Type B pancreatic cell (in vitro differentiated cells): Measurements from ENCODE around the gene SREK1IP1. TPM values are rescaled to one million over a fixed set of nuclear protein-coding genes. Genes with fewer than 3 reads are reported as not detected.

Experiments used
- DNase-seq: peaks from one replicate; pipeline ENCODE4 v3.0.0; 2021; ENCODE audit warnings: mixed read lengths; ENCODE audit not compliant: unreplicated experiment; ENCODE audit errors: extremely low spot score
- H3K27ac Mint-ChIP-seq: 2 replicates; pipeline ENCODE4 v1.8.0; 2021; ENCODE audit warnings: mild to moderate bottlenecking, mixed read lengths
- H3K27me3 Mint-ChIP-seq: 2 replicates; pipeline ENCODE4 v1.8.0; 2021; ENCODE audit warnings: mixed read lengths
- H3K36me3 Mint-ChIP-seq: 2 replicates; pipeline ENCODE4 v1.8.0; 2021; ENCODE audit warnings: mixed read lengths
- H3K4me1 Mint-ChIP-seq: one replicate; pipeline ENCODE4 v1.8.0; 2021; ENCODE audit warnings: mixed read lengths; ENCODE audit not compliant: unreplicated experiment
- H3K4me3 Mint-ChIP-seq: 2 replicates; pipeline ENCODE4 v1.8.0; 2021; ENCODE audit warnings: mild to moderate bottlenecking, mixed read lengths
- H3K9me3 Mint-ChIP-seq: 2 replicates; pipeline ENCODE4 v1.8.0; 2021; ENCODE audit warnings: mixed read lengths
- CTCF ChIP-seq: fragments of 200-600 bp; sonication (generic); conservative IDR thresholded peaks from 2 replicates; pipeline ENCODE4 v1.5.0; 2021; ENCODE audit warnings: antibody characterized with exemption, mild to moderate bottlenecking
- total RNA-seq: library from RNA; stranded (reverse); gene quantifications from 2 replicates; pipeline ENCODE4 v1.2.1, GENCODE V29; 2021; ENCODE audit warnings: low replicate concordance

Gene SREK1IP1
- total RNA-seq, 1 donor from 2014 or later, result 25.9 TPM

GRCh38 chr5:64765804-64766504 is 2.5 kb downstream of the SREK1IP1 start:
- H3K4me3 Mint-ChIP-seq, result peak overlapping the region; percentile 35
- H3K27me3 Mint-ChIP-seq, result no peaks in the 10 kb centered on the region
- H3K36me3 Mint-ChIP-seq, result peaks cover 12% of the 10 kb centered on the region
- DNase-seq, result no peak
- H3K4me1 Mint-ChIP-seq, result peaks cover 29% of the 10 kb centered on the region
- H3K9me3 Mint-ChIP-seq, result no peaks in the 10 kb centered on the region
- no peak for TF ChIP-seq CTCF
- H3K27ac Mint-ChIP-seq, result peak overlapping the region; percentile 62

- Mint-ChIP-seq H3K9me3 (no peaks in the 10 kb centered on the region), H3K27me3 (no peaks in the 10 kb centered on the region), H3K36me3 (peaks cover 12% of the 10 kb centered on the region), H3K4me1 (peaks cover 26% of the 10 kb centered on the region), H3K27ac (no peak overlapping the region), H3K4me3 (peak overlapping the region; percentile 2)
- TF ChIP-seq CTCF, result no peak
- no peak for DNase-seq
Measured at GRCh38 chr5:64763948-64764503, 4.5 kb downstream of the SREK1IP1 start.

DNA sequence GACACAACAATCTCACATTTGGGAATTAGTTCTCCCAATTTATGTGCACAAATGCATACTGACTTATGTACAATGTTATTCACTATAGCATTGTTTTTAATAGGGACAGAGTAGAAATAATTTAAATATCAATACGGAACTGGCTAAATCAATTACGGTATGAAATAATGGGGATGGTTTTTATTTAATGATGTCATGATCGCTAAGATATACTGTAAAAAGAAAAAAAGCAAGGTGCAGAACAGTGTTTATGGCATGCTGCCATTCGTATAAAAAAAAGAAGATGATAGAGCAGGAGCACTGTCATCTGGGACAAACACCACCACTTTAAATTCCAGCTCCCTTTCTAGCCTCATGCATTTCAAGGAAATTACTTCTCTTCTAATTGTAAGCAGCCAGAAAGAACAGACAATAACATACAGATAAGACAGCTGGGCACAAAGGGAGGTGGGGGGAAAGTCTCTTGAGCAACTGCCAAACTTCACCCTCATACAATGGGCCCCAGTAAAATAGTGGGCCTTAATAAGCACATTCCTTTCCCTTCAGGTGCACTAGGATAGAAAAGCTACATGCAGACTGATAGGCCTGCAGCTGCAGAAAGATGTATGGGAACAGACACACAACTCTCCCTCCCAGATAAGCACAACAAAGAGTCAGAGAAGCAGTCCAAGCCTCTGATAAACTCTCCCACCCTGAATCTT is 8.4 kb downstream of the SREK1IP1 start:
- Mint-ChIP-seq H3K4me1 (peaks cover 12% of the 10 kb centered on the region), H3K9me3 (no peaks in the 10 kb centered on the region), H3K4me3 (no peak overlapping the region), H3K27me3 (no peaks in the 10 kb centered on the region), H3K36me3 (peaks cover 6% of the 10 kb centered on the region), H3K27ac (no peak overlapping the region)
- no peak for TF ChIP-seq CTCF
- DNase-seq, result no peak

DNA sequence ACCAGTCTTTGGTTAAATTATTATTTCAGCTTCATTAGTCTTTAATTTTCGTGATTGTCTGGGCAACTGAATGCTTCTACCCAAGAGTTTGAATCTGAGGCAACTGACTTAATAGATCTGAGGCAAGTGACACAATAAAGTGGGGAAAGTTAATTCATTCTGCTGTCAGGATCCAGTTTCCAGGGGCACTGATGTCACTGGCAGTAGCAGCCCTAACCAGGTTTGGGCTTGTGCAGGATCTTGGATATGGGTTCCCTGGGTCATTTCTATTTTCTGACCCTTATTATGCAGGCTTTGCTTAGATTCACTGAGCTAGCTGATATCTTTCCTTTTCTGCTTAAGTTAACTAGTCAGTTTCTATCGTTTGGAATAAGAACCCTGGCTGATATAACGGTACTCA is 9.6 kb downstream of the SREK1IP1 start:
- Mint-ChIP-seq H3K27ac (no peak overlapping the region), H3K4me3 (no peak overlapping the region), H3K9me3 (no peaks in the 10 kb centered on the region), H3K27me3 (no peaks in the 10 kb centered on the region), H3K36me3 (peaks cover 8% of the 10 kb centered on the region), H3K4me1 (peaks cover 12% of the 10 kb centered on the region)
- DNase-seq, result no peak
- no peak for TF ChIP-seq CTCF

- H3K27me3 Mint-ChIP-seq, result no peaks in the 10 kb centered on the region
- no peaks in the 10 kb centered on the region for H3K9me3 Mint-ChIP-seq
- no peak overlapping the region for H3K27ac Mint-ChIP-seq
- DNase-seq, result no peak
- no peaks in the 10 kb centered on the region for H3K4me1 Mint-ChIP-seq
- TF ChIP-seq CTCF, result no peak
- H3K36me3 Mint-ChIP-seq, result peaks cover 21% of the 10 kb centered on the region
- no peak overlapping the region for H3K4me3 Mint-ChIP-seq
Measured at GRCh38 chr5:64754066-64754465, 14.4 kb downstream of the SREK1IP1 start.
